Parathyroid adenoma (tissue), 2 donors: ENCODE data around the gene EFNA5.

Experiments
- H2AFZ ChIP-seq: fragments of 300-600 bp; sonication (generic); one replicate; pipeline ENCODE4 v1.7.0; 2017; ENCODE audit warnings: antibody characterized with exemption, mild to moderate bottlenecking
- H3K27ac ChIP-seq: fragments of 300-600 bp; sonication (generic); one replicate; pipeline ENCODE4 v1.7.0; 2017
- H3K27me3 ChIP-seq: fragments of 300-600 bp; sonication (generic); one replicate; pipeline ENCODE4 v1.7.0; 2017; ENCODE audit warnings: low read length; ENCODE audit not compliant: control insufficient read depth, insufficient read depth
- H3K36me3 ChIP-seq: fragments of 300-600 bp; sonication (generic); one replicate; pipeline ENCODE4 v1.7.0; 2017; ENCODE audit warnings: low read length; ENCODE audit not compliant: control insufficient read depth, insufficient read depth
- H3K4me1 ChIP-seq: fragments of 300-600 bp; sonication (generic); one replicate; pipeline ENCODE4 v1.7.0; 2017; ENCODE audit warnings: control low read depth
- H3K4me2 ChIP-seq: fragments of 300-600 bp; sonication (generic); one replicate; pipeline ENCODE4 v1.7.0; 2017; ENCODE audit warnings: low read length
- H3K4me3 ChIP-seq: fragments of 300-600 bp; sonication (generic); one replicate; pipeline ENCODE4 v1.7.0; 2017; ENCODE audit warnings: low read depth, low read length
- H3K79me2 ChIP-seq: fragments of 300-600 bp; sonication (generic); one replicate; pipeline ENCODE4 v1.7.0; 2017; ENCODE audit warnings: control low read depth
- H3K9ac ChIP-seq: fragments of 300-600 bp; sonication (generic); one replicate; pipeline ENCODE4 v1.7.0; 2017; ENCODE audit warnings: mild to moderate bottlenecking
- H3K9me3 ChIP-seq: fragments of 300-600 bp; sonication (generic); one replicate; pipeline ENCODE4 v1.7.0; 2017; ENCODE audit warnings: low read length; ENCODE audit not compliant: control insufficient read depth
- CTCF ChIP-seq: fragments of 300-600 bp; sonication (generic); IDR thresholded peaks from one replicate; pipeline ENCODE4 v1.7.0; 2017; ENCODE audit warnings: antibody characterized with exemption, mild to moderate bottlenecking
- donor health status: primary hyperparathyroidism.

Gene EFNA5

GRCh38 chr5:107424491-107424890 lies 246.2 kb downstream of the EFNA5 start:
- no peak overlapping the region for H3K9ac ChIP-seq
- no peaks in the 10 kb centered on the region for H3K36me3 ChIP-seq
- H3K79me2 ChIP-seq = no peaks in the 10 kb centered on the region
- H3K4me2 ChIP-seq = no peak overlapping the region
- H3K4me3 ChIP-seq = no peak overlapping the region
- H3K27ac ChIP-seq = no peak overlapping the region
- no peak for TF ChIP-seq CTCF
- no peak overlapping the region for H2AFZ ChIP-seq
- H3K9me3 ChIP-seq = no peaks in the 10 kb centered on the region
- H3K27me3 ChIP-seq = no peaks in the 10 kb centered on the region
- H3K4me1 ChIP-seq = no peaks in the 10 kb centered on the region

- no peak overlapping the region for H2AFZ ChIP-seq
- H3K4me1 ChIP-seq = no peaks in the 10 kb centered on the region
- no peak overlapping the region for H3K9ac ChIP-seq
- no peak overlapping the region for H3K4me2 ChIP-seq
- no peak overlapping the region for H3K27ac ChIP-seq
- H3K36me3 ChIP-seq = no peaks in the 10 kb centered on the region
- no peaks in the 10 kb centered on the region for H3K27me3 ChIP-seq
- TF ChIP-seq CTCF = no peak
- no peaks in the 10 kb centered on the region for H3K79me2 ChIP-seq
- H3K9me3 ChIP-seq = no peaks in the 10 kb centered on the region
- H3K4me3 ChIP-seq = no peak overlapping the region
These were observed 248.2 kb downstream of the EFNA5 start for GRCh38 chr5:107422494-107422893.

GRCh38 chr5:107419498-107419897 lies 251.2 kb downstream of the EFNA5 start:
- H3K79me2 ChIP-seq = no peaks in the 10 kb centered on the region
- H2AFZ ChIP-seq = no peak overlapping the region
- no peak overlapping the region for H3K27ac ChIP-seq
- no peak overlapping the region for H3K9ac ChIP-seq
- no peak overlapping the region for H3K4me2 ChIP-seq
- no peak overlapping the region for H3K4me3 ChIP-seq
- H3K36me3 ChIP-seq = no peaks in the 10 kb centered on the region
- no peaks in the 10 kb centered on the region for H3K4me1 ChIP-seq
- no peak for TF ChIP-seq CTCF
- no peaks in the 10 kb centered on the region for H3K27me3 ChIP-seq
- no peaks in the 10 kb centered on the region for H3K9me3 ChIP-seq

DNA sequence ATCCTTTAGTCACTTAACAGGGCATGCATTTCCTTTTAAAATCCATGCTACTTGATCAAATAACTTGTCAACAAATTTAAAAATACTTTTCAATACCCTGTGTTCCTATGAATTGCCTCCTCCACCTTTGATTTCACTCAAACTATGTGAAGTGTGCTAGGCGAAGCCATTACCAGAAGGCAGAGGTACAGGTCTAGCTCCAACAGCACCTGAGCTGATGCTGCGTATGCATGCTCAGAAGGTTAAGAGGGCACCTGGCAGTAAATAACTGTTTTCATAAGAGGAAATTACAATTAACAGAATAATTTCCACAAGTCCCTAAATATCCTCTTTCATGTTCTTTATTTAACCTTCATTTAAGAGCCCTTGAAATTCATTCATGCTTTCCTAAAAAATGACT lies 251.8 kb downstream of the EFNA5 start:
- Histone ChIP-seq H3K4me3 (no peak overlapping the region), H3K9me3 (no peaks in the 10 kb centered on the region), H3K27ac (no peak overlapping the region), H3K79me2 (no peaks in the 10 kb centered on the region), H3K4me2 (no peak overlapping the region), H3K36me3 (no peaks in the 10 kb centered on the region), H2AFZ (no peak overlapping the region), H3K27me3 (no peaks in the 10 kb centered on the region), H3K9ac (no peak overlapping the region), H3K4me1 (no peaks in the 10 kb centered on the region)
- TF ChIP-seq CTCF = no peak

DNA sequence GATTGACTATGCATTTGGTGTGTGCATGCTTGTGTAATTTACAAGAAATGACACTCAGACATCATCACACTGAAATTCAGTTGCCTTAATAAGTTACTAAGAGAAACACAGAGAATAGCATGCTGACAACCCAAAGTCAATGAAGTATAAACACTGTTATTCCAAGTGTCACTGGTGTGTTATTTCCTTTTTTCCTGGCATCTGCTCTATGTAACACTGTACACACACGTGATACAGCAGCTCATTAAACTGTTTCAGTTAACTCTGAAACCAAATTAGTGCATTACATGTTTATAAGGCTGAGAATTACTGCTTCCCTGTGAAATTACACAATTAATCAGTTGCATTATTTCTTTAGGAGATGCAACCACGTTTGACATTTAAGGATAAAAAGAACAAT lies 252.7 kb downstream of the EFNA5 start:
- Histone ChIP-seq H3K4me3 (no peak overlapping the region), H3K27ac (no peak overlapping the region), H3K36me3 (no peaks in the 10 kb centered on the region), H3K27me3 (no peaks in the 10 kb centered on the region), H3K4me1 (no peaks in the 10 kb centered on the region), H3K4me2 (no peak overlapping the region), H3K9ac (no peak overlapping the region), H3K79me2 (no peaks in the 10 kb centered on the region), H3K9me3 (no peaks in the 10 kb centered on the region), H2AFZ (no peak overlapping the region)
- TF ChIP-seq CTCF = no peak
